ENCODE results near the gene CLSTN2.

DNA sequence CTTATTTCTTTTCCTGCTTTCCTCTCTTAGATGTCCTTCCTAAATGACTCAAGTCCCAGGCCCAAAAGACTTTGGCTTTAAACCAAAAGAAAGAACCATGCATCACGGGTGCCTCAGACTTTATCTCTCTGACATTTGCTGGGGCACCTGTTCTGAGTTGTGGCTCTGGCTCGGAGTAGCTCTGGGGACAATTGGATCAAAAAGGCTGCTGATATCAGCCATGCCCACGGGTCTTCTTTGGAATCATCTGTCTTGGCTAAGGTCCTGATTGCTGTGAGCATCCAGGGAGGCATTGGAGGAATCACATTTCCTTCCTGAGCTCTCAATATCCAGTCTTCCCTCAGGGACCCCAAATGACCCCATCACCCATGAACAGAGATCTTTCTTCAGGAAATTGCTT lies 59.9 kb downstream of the CLSTN2 start:
- TF ChIP-seq CTCF (IDR thresholded peaks at IDR 0.05; ENCODE audit: low read length) = no peak
- TF ChIP-seq EZH2phosphoT487 (IDR thresholded peaks at IDR 0.05; ENCODE audit: low read length) = no peak

Data from MM.1S (cell line).